ENCODE results near the gene OR5M8. TPM values are rescaled to one million over a fixed set of nuclear protein-coding genes. Genes with fewer than 3 reads are reported as not detected.

The OR5M8 gene
- total RNA-seq, 1 experiment from 2014 or later, result not detected

GRCh38 chr11:56474729-56475235, 16.4 kb downstream of the OR5M8 start:
- Histone ChIP-seq H3K9me3 (ENCODE audit: low read depth, low read length, poor library complexity, severe bottlenecking) (no peaks in the 10 kb centered on the region), H3K4me1 (ENCODE audit: insufficient read depth, low read length, poor library complexity, severe bottlenecking) (no peaks in the 10 kb centered on the region), H3K27ac (ENCODE audit: low read depth, low read length, poor library complexity, severe bottlenecking) (no peak overlapping the region), H3K4me3 (ENCODE audit: low read depth, low read length, poor library complexity, severe bottlenecking) (no peak overlapping the region), H3K36me3 (ENCODE audit: insufficient read depth, low read length, poor library complexity, severe bottlenecking) (no peaks in the 10 kb centered on the region), H3K27me3 (replicated peaks; ENCODE audit: insufficient read depth, low read depth, low read length, poor library complexity) (no peaks in the 10 kb centered on the region)
- TF ChIP-seq CTCF (conservative IDR thresholded peaks at IDR 0.05; ENCODE audit: low read depth, low read length) (no peak), EZH2 (IDR thresholded peaks at IDR 0.05; ENCODE audit: borderline replicate concordance, low read depth, low read length, poor library complexity, severe bottlenecking) (no peak)
- no peak for DNase-seq (ENCODE audit: low spot score)
- no TSS peak for BruUV-seq (replicated peaks)
- POLR2A ChIA-PET (ENCODE audit: low non-redundant PET), result no interaction called here
- intact Hi-C loops (cut with micrococcal nuclease; ENCODE audit: unreplicated experiment), result no loop called here
- CTCF ChIA-PET, result no interaction called here

GRCh38 chr11:56473252-56473651, 17.9 kb downstream of the OR5M8 start, which contains the start of gene OR5M3:
Gene OR5M3, minus strand, starts transcription at chr11:56473352. Its CDS starts 2,855 bp downstream, at chr11:56470497.
- POLR2A ChIA-PET (ENCODE audit: low non-redundant PET), result no interaction called here
- no peak for DNase-seq (ENCODE audit: low spot score)
- H3K27ac ChIP-seq (ENCODE audit: low read depth, low read length, poor library complexity, severe bottlenecking), result no peak within 1 kb of the TSS
- H3K4me3 ChIP-seq (ENCODE audit: low read depth, low read length, poor library complexity, severe bottlenecking), result no peak within 1 kb of the TSS
- TF ChIP-seq EZH2 (IDR thresholded peaks at IDR 0.05; ENCODE audit: borderline replicate concordance, low read depth, low read length, poor library complexity, severe bottlenecking) (no peak), CTCF (conservative IDR thresholded peaks at IDR 0.05; ENCODE audit: low read depth, low read length) (no peak)
- BruUV-seq (replicated peaks), result no TSS peak
- CTCF ChIA-PET, result no interaction called here
- no peaks in the 10 kb centered on the region for H3K36me3 ChIP-seq (ENCODE audit: insufficient read depth, low read length, poor library complexity, severe bottlenecking)
- H3K4me1 ChIP-seq (ENCODE audit: insufficient read depth, low read length, poor library complexity, severe bottlenecking), result no peaks in the 10 kb centered on the region
- H3K27me3 ChIP-seq (replicated peaks; ENCODE audit: insufficient read depth, low read depth, low read length, poor library complexity), result no peaks in the 10 kb centered on the region
- intact Hi-C loops (cut with micrococcal nuclease; ENCODE audit: unreplicated experiment), result no loop called here
- no peaks in the 10 kb centered on the region for H3K9me3 ChIP-seq (ENCODE audit: low read depth, low read length, poor library complexity, severe bottlenecking)

- no TSS peak for BruUV-seq (replicated peaks)
- Histone ChIP-seq H3K4me1 (ENCODE audit: insufficient read depth, low read length, poor library complexity, severe bottlenecking) (no peaks in the 10 kb centered on the region), H3K27ac (ENCODE audit: low read depth, low read length, poor library complexity, severe bottlenecking) (no peak overlapping the region), H3K9me3 (ENCODE audit: low read depth, low read length, poor library complexity, severe bottlenecking) (no peaks in the 10 kb centered on the region), H3K27me3 (replicated peaks; ENCODE audit: insufficient read depth, low read depth, low read length, poor library complexity) (no peaks in the 10 kb centered on the region), H3K36me3 (ENCODE audit: insufficient read depth, low read length, poor library complexity, severe bottlenecking) (no peaks in the 10 kb centered on the region), H3K4me3 (ENCODE audit: low read depth, low read length, poor library complexity, severe bottlenecking) (no peak overlapping the region)
- intact Hi-C loops (cut with micrococcal nuclease; ENCODE audit: unreplicated experiment), result no loop called here
- POLR2A ChIA-PET (ENCODE audit: low non-redundant PET), result no interaction called here
- TF ChIP-seq EZH2 (IDR thresholded peaks at IDR 0.05; ENCODE audit: borderline replicate concordance, low read depth, low read length, poor library complexity, severe bottlenecking) (no peak), CTCF (conservative IDR thresholded peaks at IDR 0.05; ENCODE audit: low read depth, low read length) (no peak)
- CTCF ChIA-PET, result no interaction called here
- no peak for DNase-seq (ENCODE audit: low spot score)
These were observed 34.1 kb downstream of the OR5M8 start for GRCh38 chr11:56457076-56457475.
